HG02642 (cell line): ENCODE measurements around the gene MRPL45.
"Not testable (repeated sequence)": the region's sequence is repeated elsewhere in the genome, so short reads cannot be mapped to it uniquely, and the experiment has no call there.

ENCODE experiments used
- ATAC-seq: cut with Tn5 transposase; IDR thresholded peaks from one replicate; pipeline ENCODE4 v1.9.1; 2021; ENCODE audit warnings: mild to moderate bottlenecking; ENCODE audit not compliant: unreplicated experiment, poor library complexity

MRPL45 gene

GRCh38 chr17:38296834-38297517, at the start of gene MRPL45:
Gene MRPL45, plus strand, starts transcription at chr17:38297168. Its CDS starts 16 bp downstream, at chr17:38297184.
- peak; percentile 96 for ATAC-seq

- not testable (repeated sequence) for ATAC-seq
Measured at GRCh38 chr17:38253191-38253590, 43.8 kb upstream of the MRPL45 start.

- ATAC-seq = not testable (repeated sequence)
Measured at GRCh38 chr17:38254357-38254756, 42.6 kb upstream of the MRPL45 start.

- ATAC-seq = peak; percentile 80
Measured at GRCh38 chr17:38257013-38257621, 39.9 kb upstream of the MRPL45 start.

- ATAC-seq = not testable (repeated sequence)
Measured at GRCh38 chr17:38265974-38266506, 30.9 kb upstream of the MRPL45 start.

GRCh38 chr17:38266571-38266970, 30.4 kb upstream of the MRPL45 start:
- not testable (repeated sequence) for ATAC-seq

GRCh38 chr17:38268138-38268537, 28.8 kb upstream of the MRPL45 start:
- not testable (repeated sequence) for ATAC-seq

GRCh38 chr17:38269045-38269444, 27.9 kb upstream of the MRPL45 start:
- not testable (repeated sequence) for ATAC-seq

GRCh38 chr17:38269552-38269951, 27.4 kb upstream of the MRPL45 start:
- not testable (repeated sequence) for ATAC-seq

GRCh38 chr17:38285994-38286393, 11.0 kb upstream of the MRPL45 start:
- ATAC-seq = not testable (repeated sequence)

- peak; percentile 84 for ATAC-seq
Measured at GRCh38 chr17:38286501-38287091, 10.4 kb upstream of the MRPL45 start.

GRCh38 chr17:38288217-38288827, 8.6 kb upstream of the MRPL45 start:
- not testable (repeated sequence) for ATAC-seq

GRCh38 chr17:38289760-38290159, 7.2 kb upstream of the MRPL45 start:
- not testable (repeated sequence) for ATAC-seq

GRCh38 chr17:38295602-38296365, 1.2 kb upstream of the MRPL45 start:
- ATAC-seq = not testable (repeated sequence)

- no peak for ATAC-seq
Measured at GRCh38 chr17:38315497-38315896, 18.5 kb downstream of the MRPL45 start.

- no peak for ATAC-seq
Measured at GRCh38 chr17:38317081-38317480, 20.1 kb downstream of the MRPL45 start.

- ATAC-seq = no peak
Measured at GRCh38 chr17:38320482-38320881, 23.5 kb downstream of the MRPL45 start.

GRCh38 chr17:38322156-38322779, 25.3 kb downstream of the MRPL45 start:
- no peak for ATAC-seq

GRCh38 chr17:38322897-38323296, 25.9 kb downstream of the MRPL45 start:
- no peak for ATAC-seq
